HepG2 (cell line): ENCODE data around the gene PHF2. TPM values are rescaled to one million over a fixed set of nuclear protein-coding genes. Genes with fewer than 3 reads are reported as not detected.

Source experiments
- ATAC-seq: fragments of 200-7000 bp; cut with Tn5 transposase; 3 replicates; pipeline ENCODE4 v1.9.1; 2020; ENCODE audit warnings: mild to moderate bottlenecking, moderate library complexity
- BruUV-seq: library from RNA; stranded (reverse); fragments of 400-500 nt; replicated peaks from 2 replicates; lab custom pipeline; 2021; lab: Mats Ljungman, UMichigan
- CTCF ChIA-PET: fragments of 300-600 bp; formaldehyde crosslinking; extraction: SDS; loops from one replicate; lab custom pipeline; 2021; ENCODE audit warnings: low total read pairs, inconsistent platforms, low intra/inter-chr PET ratio; lab: Yijun Ruan, JAX
- POLR2A ChIA-PET: fragments of 350-600 bp; sonication (Branson Sonifier 250); formaldehyde crosslinking; loops from one replicate; lab custom pipeline; 2020; ENCODE audit warnings: antibody characterized with exemption, inconsistent platforms; lab: Yijun Ruan, JAX
- DNase-seq: peaks from one replicate; pipeline ENCODE4 v3.0.0-alpha.2; 2015; ENCODE audit warnings: low spot score
- FAIRE-seq: peaks from 3 replicates; lab custom pipeline; 2011; peaks lifted over from hg19 to GRCh38; lab: Jason Lieb, UNC
- H2AFZ ChIP-seq: one replicate; pipeline ENCODE4 v1.6.1; 2011; ENCODE audit warnings: low read length, inconsistent platforms
- H3K27ac ChIP-seq: fragments of 300-600 bp; 3 replicates; pipeline ENCODE4 v1.8.0; 2011; ENCODE audit warnings: mixed run types, mild to moderate bottlenecking, mixed read lengths, low read length, inconsistent platforms; ENCODE audit not compliant: insufficient read depth; ENCODE audit errors: extremely low read length
- H3K27me3 ChIP-seq, 2 experiments: fragments of 200-600 bp in 1 of 2; 2 replicates in 1 of 2; 3 replicates in 1 of 2; pipeline versions ENCODE4 v1.6.0 to v1.8.0; 2011; ENCODE audit warnings: low read length in 2 of 2, mild to moderate bottlenecking in 2 of 2, moderate library complexity in 2 of 2, inconsistent platforms in 1 of 2; ENCODE audit not compliant: insufficient read depth in 2 of 2, control insufficient read depth in 1 of 2
- H3K36me3 ChIP-seq, 2 experiments: fragments of 200-600 bp in 1 of 2; replicated peaks in 1 of 2; 2 replicates in 1 of 2; 3 replicates in 1 of 2; pipeline versions ENCODE4 v1.5.1 to v1.8.0; 2011; ENCODE audit warnings: low read length in 2 of 2, inconsistent platforms in 1 of 2; ENCODE audit not compliant: insufficient read depth in 2 of 2, control insufficient read depth in 1 of 2
- H3K4me1 ChIP-seq: 2 replicates; pipeline ENCODE4 v1.5.1; 2012; ENCODE audit warnings: low read length, inconsistent platforms; ENCODE audit not compliant: insufficient read depth
- H3K4me2 ChIP-seq: 2 replicates; pipeline ENCODE4 v1.6.0; 2011; ENCODE audit warnings: low read depth, low read length, inconsistent platforms
- H3K4me3 ChIP-seq, 3 experiments: fragments of 200-600 bp in 1 of 3; sonication (generic), shearing (Covaris generic) in 1 of 3; replicated peaks in 1 of 3; 2 replicates each; pipeline ENCODE4 v1.5.1; 2011 to 2016; ENCODE audit warnings: low read length in 3 of 3, inconsistent platforms in 2 of 3, low read depth in 2 of 3, mild to moderate bottlenecking in 2 of 3, control low read depth in 1 of 3, mixed read lengths in 1 of 3; ENCODE audit not compliant: insufficient read depth in 1 of 3
- H3K79me2 ChIP-seq: one replicate; pipeline ENCODE4 v1.6.1; 2011; ENCODE audit warnings: low read length, inconsistent platforms; ENCODE audit not compliant: insufficient read depth
- H3K9ac ChIP-seq: 2 replicates; pipeline ENCODE4 v1.6.0; 2011; ENCODE audit warnings: mild to moderate bottlenecking, low read depth, low read length, inconsistent platforms; ENCODE audit not compliant: insufficient read depth
- H3K9me3 ChIP-seq: 2 replicates; pipeline ENCODE4 v1.5.1; 2012; ENCODE audit warnings: mild to moderate bottlenecking, low read length
- H4K20me1 ChIP-seq: 2 replicates; pipeline ENCODE4 v1.6.0; 2011; ENCODE audit warnings: inconsistent platforms, mild to moderate bottlenecking, low read length, moderate library complexity; ENCODE audit not compliant: insufficient read depth
- MTF1 ChIP-seq: sonication (generic); formaldehyde crosslinking; IDR thresholded peaks from 2 replicates; pipeline ENCODE4 v1.5.0; 2020; ENCODE audit warnings: missing genetic modification reagents
- SAFB2 ChIP-seq: sonication (generic); formaldehyde crosslinking; IDR thresholded peaks from 2 replicates; pipeline ENCODE4 v1.5.1; 2020; ENCODE audit warnings: missing genetic modification reagents, low read depth, mild to moderate bottlenecking, borderline replicate concordance
- ZNF768 ChIP-seq: sonication (generic); formaldehyde crosslinking; IDR thresholded peaks from 2 replicates; pipeline ENCODE4 v1.4.0; 2020; ENCODE audit warnings: missing genetic modification reagents
- ZNF841 ChIP-seq: sonication (generic); formaldehyde crosslinking; IDR thresholded peaks from 2 replicates; pipeline ENCODE4 v1.8.1; 2023; ENCODE audit warnings: missing genetic modification reagents, borderline replicate concordance
- WGBS: methylation state at CpG from one replicate; pipeline ENCODE4 v1.1.6; 2017; ENCODE audit warnings: low lambda C conversion rate; 5-methylcytosine and 5-hydroxymethylcytosine counted together
- in situ Hi-C: cut with HindIII; loops from 2 replicates; pipeline ENCODE4 v1.10.0; 2017; ENCODE audit warnings: low pct_unique_long_range_greater_than_20kb; ENCODE audit not compliant: extremely low pct_ligation_motif_present
- intact Hi-C: fragments of 100-400 bp; cut with micrococcal nuclease; formaldehyde crosslinking; loops from one replicate; pipeline ENCODE4 v1.10.0; 2022; ENCODE audit not compliant: unreplicated experiment
- polyA plus RNA-seq, 8 experiments: library from polyadenylated mRNA; depleted of rRNA in 3 of 8; stranded (reverse) in 7 of 8; unstranded in 1 of 8; fragments of >200 nt; fragmentation: Illumina TruSeq in 4 of 8; extraction: Trizol in 4 of 8; gene quantifications; 2 replicates each; pipeline versions ENCODE4 v1.2.1 to v1.2.3, GENCODE V29; 2011 to 2016; ENCODE audit warnings: low read depth in 4 of 8, missing spikeins in 1 of 8, mixed read lengths in 1 of 8; ENCODE audit not compliant: insufficient read depth in 1 of 8
- total RNA-seq, 5 experiments: library from RNA; depleted of rRNA; stranded (reverse); fragments of >200 nt; fragmentation: Illumina TruSeq; extraction: Trizol; gene quantifications; 2 replicates each; pipeline ENCODE4 v1.2.3, GENCODE V29; 2016; ENCODE audit warnings: low read depth in 1 of 5
- TF ChIP-seq, protein P1 (sequence below): fragments of 450-650 bp; IDR thresholded peaks from 2 replicates; pipeline ENCODE4 v1.6.1; 2016

PHF2 gene
- total and polyA plus RNA-seq, 2 of the 13 experiments (the other 11 are each of a cell fraction or from before 2014, with no cell fraction given) = 6.6 to 9.1 TPM

DNA sequence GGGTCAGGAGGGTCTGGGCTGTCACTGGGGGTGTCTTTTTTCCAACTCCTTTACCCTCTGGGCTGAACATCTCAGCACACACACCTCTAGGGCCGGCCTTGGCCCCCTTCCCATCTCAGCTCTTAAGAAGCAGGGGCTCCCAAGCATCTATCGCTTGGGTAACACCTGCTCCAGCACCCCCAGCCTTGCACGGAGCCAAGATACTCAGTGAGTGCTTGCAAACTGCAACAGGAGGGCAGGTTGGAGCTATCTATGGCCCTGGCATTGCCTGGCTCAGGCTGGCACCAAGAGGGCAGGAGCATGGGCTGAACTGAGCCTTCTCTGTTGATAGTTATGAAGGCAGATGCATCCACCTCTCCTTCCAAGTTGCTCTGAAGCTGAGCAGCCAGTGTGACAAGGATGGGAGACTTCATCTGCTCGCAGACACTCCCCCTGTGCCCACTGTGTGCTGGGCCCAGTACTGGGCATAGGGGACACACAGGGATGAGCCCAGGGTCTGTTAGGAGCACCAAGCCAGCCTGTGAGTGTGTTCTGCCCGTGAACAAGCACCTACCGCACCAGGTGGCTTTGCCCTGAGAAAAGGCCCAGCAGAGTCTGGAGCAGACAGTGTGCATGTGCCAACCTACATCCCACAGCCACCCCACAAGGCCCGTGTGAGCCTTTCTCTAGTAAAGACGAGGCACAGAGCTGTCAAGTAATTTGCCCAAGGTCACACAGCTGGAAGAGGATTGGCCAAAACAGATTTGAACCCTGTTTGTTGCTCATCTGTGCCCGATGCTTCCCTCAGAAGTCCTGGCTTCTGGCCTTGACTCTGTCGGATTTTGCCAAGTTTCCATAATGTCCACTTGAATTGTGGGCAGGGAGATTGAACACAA, 58.2 kb downstream of the PHF2 start:
- CTCF ChIA-PET = no interaction called here
- no peak overlapping the region for H3K4me2 ChIP-seq
- H2AFZ ChIP-seq = no peak overlapping the region
- H3K27me3 ChIP-seq = no peaks in the 10 kb centered on the region
- H3K4me1 ChIP-seq = no peaks in the 10 kb centered on the region
- H3K27ac ChIP-seq = no peak overlapping the region
- peaks cover 7% of the 10 kb centered on the region; the same call in 1 of the 2 replicates for H3K9me3 ChIP-seq
- in situ Hi-C loops (no loop called here), intact Hi-C loops (no loop called here)
- no peaks in the 10 kb centered on the region for H3K79me2 ChIP-seq
- no peaks in the 10 kb centered on the region for H4K20me1 ChIP-seq
- H3K4me3 ChIP-seq = no peak overlapping the region
- FAIRE-seq = no peak
- H3K9ac ChIP-seq = no peak overlapping the region
- POLR2A ChIA-PET = no interaction called here
- no peak for DNase-seq
- H3K36me3 ChIP-seq = peaks cover 5 to 24% of the 10 kb centered on the region in 2 experiments; a peak in 4 of 5 replicates
- no TSS peak for BruUV-seq
- ATAC-seq = no peak
- WGBS = 93% methylated on average over 9 of the region's 10 CpGs
- TF ChIP-seq MTF1 (no peak), ZNF768 (CRISPR knock-in tag) (peak; percentile 68), SAFB2 (CRISPR knock-in tag) (no peak)

DNA sequence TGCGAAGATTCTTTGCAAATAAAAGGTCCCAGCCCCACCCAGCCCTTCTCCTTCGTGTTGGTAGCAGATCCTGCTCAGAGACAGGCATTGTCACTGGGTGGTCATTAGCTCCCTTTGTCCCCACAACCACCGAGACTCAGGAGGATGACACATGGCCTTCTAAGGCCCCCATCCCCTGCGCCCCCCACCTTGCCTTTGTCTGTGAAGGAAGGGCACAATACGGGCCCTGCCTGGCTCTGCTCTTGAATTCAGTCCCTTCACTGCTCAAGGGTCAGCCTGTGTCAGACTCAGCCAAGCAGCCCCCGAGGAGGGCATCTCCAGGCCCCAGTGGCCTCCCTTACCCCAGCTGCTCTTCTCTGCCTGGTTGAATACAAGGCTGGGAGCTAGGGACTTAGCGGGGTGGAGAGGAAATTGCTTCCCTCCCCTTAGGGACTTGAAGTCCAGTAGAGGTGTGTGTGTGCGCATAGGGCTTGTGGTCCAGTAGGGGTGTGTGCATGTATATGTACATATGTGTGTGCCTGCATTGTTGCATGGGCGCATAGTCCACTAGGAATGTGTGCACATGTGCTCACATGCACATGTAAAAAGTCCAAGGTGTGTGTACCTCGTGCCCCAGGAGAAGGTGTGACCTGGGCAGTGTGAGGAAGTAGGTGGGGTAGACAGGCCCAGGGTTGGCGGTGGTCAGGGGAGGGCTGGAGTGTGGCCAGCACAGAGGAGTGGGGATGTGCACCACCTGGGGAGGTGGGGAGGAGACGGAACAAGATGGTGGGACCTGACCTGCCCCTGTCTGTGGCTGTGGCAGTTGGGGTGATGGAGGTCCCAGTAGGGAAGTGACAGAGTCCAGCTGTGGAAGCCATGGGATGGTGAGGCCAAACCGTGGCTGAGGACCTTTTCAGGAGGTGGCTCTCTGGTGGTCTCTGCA, 59.1 kb downstream of the PHF2 start:
- ChIA-PET CTCF (no interaction called here), POLR2A (no interaction called here)
- Histone ChIP-seq H3K27ac (no peak overlapping the region), H3K36me3 (peaks cover 6 to 26% of the 10 kb centered on the region in 2 experiments), H3K4me3 (no peak overlapping the region), H2AFZ (no peak overlapping the region), H3K4me2 (no peak overlapping the region), H3K79me2 (no peaks in the 10 kb centered on the region), H3K9ac (no peak overlapping the region), H4K20me1 (no peaks in the 10 kb centered on the region), H3K9me3 (peaks cover 7% of the 10 kb centered on the region; the same call in 1 of the 2 replicates), H3K27me3 (no peaks in the 10 kb centered on the region), H3K4me1 (no peaks in the 10 kb centered on the region)
- WGBS = 95% methylated on average over 11 of the region's 13 CpGs
- TF ChIP-seq, protein P1, sequence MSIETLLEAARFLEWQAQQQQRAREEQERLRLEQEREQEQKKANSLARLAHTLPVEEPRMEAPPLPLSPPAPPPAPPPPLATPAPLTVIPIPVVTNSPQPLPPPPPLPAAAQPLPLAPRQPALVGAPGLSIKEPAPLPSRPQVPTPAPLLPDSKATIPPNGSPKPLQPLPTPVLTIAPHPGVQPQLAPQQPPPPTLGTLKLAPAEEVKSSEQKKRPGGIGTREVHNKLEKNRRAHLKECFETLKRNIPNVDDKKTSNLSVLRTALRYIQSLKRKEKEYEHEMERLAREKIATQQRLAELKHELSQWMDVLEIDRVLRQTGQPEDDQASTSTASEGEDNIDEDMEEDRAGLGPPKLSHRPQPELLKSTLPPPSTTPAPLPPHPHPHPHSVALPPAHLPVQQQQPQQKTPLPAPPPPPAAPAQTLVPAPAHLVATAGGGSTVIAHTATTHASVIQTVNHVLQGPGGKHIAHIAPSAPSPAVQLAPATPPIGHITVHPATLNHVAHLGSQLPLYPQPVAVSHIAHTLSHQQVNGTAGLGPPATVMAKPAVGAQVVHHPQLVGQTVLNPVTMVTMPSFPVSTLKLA = peak; percentile 63; the same call in 1 of the 2 replicates
- no peak for TF ChIP-seq ZNF841 (CRISPR knock-in tag)
- ATAC-seq = no peak
- no peak for FAIRE-seq
- DNase-seq = no peak
- in situ Hi-C loops (no loop called here), intact Hi-C loops (no loop called here)
- no TSS peak for BruUV-seq
